ENCODE data around the gene TNS3. TPM values are rescaled to one million over a fixed set of nuclear protein-coding genes. Genes with fewer than 3 reads are reported as not detected.

The TNS3 gene
- total and polyA plus RNA-seq, 2 donors (not counting 3 experiments of a cell fraction or from before 2014, with no cell fraction given) = 10.4 to 45.1 TPM

DNA sequence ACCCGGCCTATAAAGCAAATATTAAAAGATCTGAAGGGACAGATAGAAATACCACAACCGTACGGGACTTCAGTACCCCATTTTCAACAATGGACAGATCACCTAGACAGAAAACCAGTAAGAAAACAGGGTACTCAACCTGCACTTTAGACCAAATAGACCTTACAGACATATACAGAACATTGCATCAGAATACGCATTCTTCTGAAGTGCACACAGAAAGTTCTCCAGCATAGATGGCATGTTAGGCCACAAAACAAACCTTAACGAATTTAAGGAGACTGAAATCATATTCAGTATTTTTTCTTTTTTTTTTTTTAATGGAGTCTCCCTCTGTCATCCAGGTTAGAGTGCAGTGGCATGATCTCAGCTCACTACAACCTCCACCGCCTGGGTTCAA is 151.5 kb downstream of the TNS3 start:
- ChIA-PET POLR2A (no interaction called here), CTCF (no interaction called here)
- no peak for FAIRE-seq
- H4K20me1 ChIP-seq (replicated peaks; ENCODE audit: control insufficient read depth, extremely low read depth, insufficient read depth, low read length) = no peaks in the 10 kb centered on the region
- H3K9me3 ChIP-seq (replicated peaks; ENCODE audit: control insufficient read depth, insufficient read depth, low read length) = no peaks in the 10 kb centered on the region
- no peak overlapping the region for H2AFZ ChIP-seq (ENCODE audit: low read depth, low read length)
- no peaks in the 10 kb centered on the region for H3K79me2 ChIP-seq (ENCODE audit: control insufficient read depth, insufficient read depth, low read length)
- no peak for TF ChIP-seq MYC (IDR thresholded peaks at IDR 0.05; ENCODE audit: low read depth, low read length)
- TF ChIP-seq POLR2A (IDR thresholded peaks at IDR 0.05; ENCODE audit: low read depth, low read length) = no peak
- TF ChIP-seq FOS (IDR thresholded peaks at IDR 0.05; ENCODE audit: borderline replicate concordance, insufficient read depth, low read length) = no peak
- TF ChIP-seq EZH2 (IDR thresholded peaks at IDR 0.05; ENCODE audit: borderline replicate concordance, low read depth, low read length, severe bottlenecking) = no peak
- no peak for TF ChIP-seq CTCF (IDR thresholded peaks at IDR 0.05; ENCODE audit: extremely low read depth in 1 of 2, insufficient read depth in 1 of 2, low read depth in 1 of 2, low read length in 2 of 2)
- no peak for TF ChIP-seq JUN (IDR thresholded peaks at IDR 0.05; ENCODE audit: borderline replicate concordance, insufficient read depth, insufficient read length, low read depth)
- TF ChIP-seq GATA2 (IDR thresholded peaks at IDR 0.05; ENCODE audit: insufficient read depth, insufficient read length, low read depth, low read length) = no peak
- no peak for TF ChIP-seq MAX (IDR thresholded peaks at IDR 0.05; ENCODE audit: insufficient read depth, insufficient read length)
- TF ChIP-seq POLR2AphosphoS5 (IDR thresholded peaks at IDR 0.05; ENCODE audit: insufficient read depth, low read depth, low read length) = no peak
- dilution Hi-C loops (cut with MboI; ENCODE audit: extremely low pct_ligation_motif_present, low sequenced_read_pairs) (no loop called here), intact Hi-C loops (cut with micrococcal nuclease) (no loop called here)
- no TSS peak for BruUV-seq (replicated peaks)
- H3K9ac ChIP-seq (replicated peaks; ENCODE audit: extremely low read depth, insufficient read depth, low read length) = no peak overlapping the region
- DNase-seq (ENCODE audit: low read depth, low spot score) = no peak
- H3K27ac ChIP-seq (ENCODE audit: insufficient read depth, low read depth, low read length) = no peak overlapping the region
- no peak overlapping the region for H3K4me3 ChIP-seq (replicated peaks in 1 of 3; ENCODE audit: insufficient read depth in 1 of 3, low read depth in 1 of 3, low read length in 3 of 3)
- H3K36me3 ChIP-seq (ENCODE audit: control insufficient read depth in 2 of 2, extremely low read depth in 1 of 2, insufficient read depth in 2 of 2, low read length in 2 of 2) = no peaks in the 10 kb centered on the region
- H3K9me1 ChIP-seq (replicated peaks; ENCODE audit: control insufficient read depth, extremely low read depth, insufficient read depth, low read length) = no peaks in the 10 kb centered on the region
- H3K4me2 ChIP-seq (ENCODE audit: insufficient read depth, low read length) = no peak overlapping the region
- H3K27me3 ChIP-seq (ENCODE audit: control insufficient read depth in 2 of 2, insufficient read depth in 2 of 2, low read length in 2 of 2) = no peaks in the 10 kb centered on the region
- H3K4me1 ChIP-seq (ENCODE audit: control insufficient read depth, extremely low read depth, insufficient read depth, low read length) = peaks cover 21% of the 10 kb centered on the region

All from endothelial cell of umbilical vein (primary cell).